Fibroblast of skin of right quadriceps (primary cell): ENCODE results near the gene SLC22A4.

Experiments used
- DNase-seq: peaks from one replicate; pipeline ENCODE4 v3.0.0-alpha.2; 2013

The SLC22A4 gene

GRCh38 chr5:132262882-132263547 is 31.2 kb upstream of the SLC22A4 start:
- DNase-seq = no peak

DNA sequence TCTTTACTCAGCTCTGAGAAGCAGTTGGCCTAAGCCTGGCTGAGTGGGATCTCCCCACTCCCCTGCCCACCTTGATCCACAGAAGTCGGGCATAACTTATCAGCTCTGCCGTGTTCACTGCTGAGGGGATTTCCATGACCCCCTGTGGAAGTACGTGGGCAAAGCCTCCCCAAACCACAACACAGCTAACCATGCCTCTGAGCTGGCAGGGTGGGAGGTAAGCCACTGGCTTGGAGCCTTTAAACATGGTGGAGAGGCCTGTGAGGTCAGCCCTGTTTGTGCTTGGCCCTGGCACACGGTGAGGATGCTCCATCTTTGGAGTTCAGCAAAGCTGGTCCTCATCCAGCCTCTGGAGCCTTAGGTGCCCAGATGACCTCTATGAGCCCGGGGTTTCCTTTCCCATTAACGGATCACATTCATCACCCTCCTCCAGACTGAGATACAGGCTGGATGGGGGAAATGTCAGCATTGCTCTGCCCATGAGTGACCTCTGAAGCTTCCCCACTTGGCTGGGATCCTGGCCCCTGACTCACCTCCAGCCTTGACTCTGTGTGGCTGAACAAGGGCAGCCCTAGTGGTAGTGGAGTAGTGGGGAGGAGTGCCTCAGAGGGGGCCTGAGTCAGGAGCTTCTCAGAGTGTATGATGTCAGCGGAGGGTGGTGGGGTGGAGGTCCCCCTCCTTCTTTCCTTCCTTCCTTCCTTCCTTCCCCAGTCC is 30.5 kb upstream of the SLC22A4 start:
- DNase-seq = peak; percentile 83

DNA sequence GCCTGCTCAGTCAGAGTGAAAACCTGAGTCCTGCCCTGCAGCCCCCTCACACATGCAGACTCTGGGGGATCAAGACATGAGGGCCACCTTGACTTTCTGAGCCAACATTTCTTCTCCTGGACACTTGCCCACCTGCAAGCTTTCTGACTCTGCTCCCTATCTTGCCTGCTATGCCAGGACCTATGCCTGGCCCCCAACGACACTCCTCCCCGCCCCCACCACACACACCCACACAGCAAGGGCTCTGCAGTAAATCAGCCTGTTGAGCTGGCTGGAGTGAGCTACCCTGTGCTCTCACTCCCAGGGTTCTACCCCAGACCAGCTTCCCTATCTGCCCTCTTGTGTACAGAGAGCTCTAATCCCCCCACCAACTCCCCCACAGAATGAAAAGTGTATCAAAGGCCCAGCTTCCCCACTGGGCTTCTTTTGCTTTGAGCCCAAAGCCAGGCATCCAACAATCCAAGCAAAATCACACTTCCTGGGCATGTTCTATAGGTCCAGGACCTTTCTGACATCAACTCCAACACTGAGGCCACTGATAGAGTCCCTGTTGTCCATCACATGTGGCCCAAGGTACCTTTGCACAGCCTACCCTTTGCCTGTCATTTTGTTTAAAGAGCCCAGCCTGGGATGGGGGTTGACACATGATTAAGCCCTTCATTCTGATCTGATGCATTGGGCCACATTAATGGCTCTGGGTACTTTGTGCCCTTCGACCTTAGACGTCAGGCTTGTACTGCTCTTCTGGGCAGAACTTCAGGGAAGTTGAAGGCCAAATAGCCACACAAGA is 29.5 kb upstream of the SLC22A4 start:
- DNase-seq = no peak

DNA sequence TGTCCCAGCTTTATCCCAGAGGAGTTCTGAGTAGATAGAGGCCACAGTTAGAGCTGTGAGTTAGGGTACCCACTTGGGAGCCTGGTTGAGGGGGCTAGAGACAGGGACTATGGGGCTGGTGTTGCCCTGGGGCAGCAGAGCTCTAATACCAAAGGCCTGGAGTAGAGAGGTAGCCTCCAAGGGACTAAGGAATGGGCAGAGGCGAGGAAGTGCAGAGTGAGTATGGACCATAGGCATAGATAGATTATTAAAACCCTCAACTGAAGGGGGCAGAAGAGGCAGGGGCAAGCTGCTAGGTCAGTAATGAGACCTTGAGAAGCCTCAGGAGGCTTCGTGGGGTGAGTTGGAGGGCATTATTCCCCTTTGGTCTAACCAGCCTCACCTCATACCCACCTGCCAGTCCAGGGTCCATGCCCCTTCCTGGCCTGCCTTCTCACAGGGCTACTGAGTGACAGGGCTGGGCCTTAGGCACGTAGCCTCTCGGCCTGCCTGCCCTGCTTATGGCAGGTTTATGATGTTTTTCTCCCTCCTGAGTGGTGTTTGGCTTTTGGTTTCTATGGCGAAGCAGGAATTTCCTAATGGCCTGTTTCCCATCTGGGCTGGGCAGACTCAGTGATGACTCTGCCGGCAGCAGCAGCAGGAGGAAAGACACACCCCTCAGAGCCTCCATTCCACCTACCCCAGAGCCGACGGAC is 28.7 kb upstream of the SLC22A4 start:
- peak; percentile 95 for DNase-seq

- no peak for DNase-seq
Measured at GRCh38 chr5:132266031-132266835, 28.0 kb upstream of the SLC22A4 start.

DNA sequence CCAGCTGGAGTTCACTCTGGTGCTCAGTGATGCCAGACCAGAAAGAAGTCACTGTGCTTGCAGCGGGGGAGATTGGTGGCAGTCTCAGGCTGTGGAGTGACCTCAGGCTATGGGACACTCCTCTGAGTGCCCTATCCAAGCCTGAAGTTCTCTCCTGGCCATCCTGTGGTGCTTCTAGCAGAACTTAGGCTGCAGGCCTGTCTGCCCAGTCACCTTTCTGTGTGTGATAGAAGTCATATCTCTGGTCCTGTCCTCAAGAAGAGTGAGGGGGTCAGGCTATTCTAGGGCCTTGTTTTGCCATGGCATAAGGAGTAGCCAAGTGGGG is 27.4 kb upstream of the SLC22A4 start:
- DNase-seq = no peak

DNA sequence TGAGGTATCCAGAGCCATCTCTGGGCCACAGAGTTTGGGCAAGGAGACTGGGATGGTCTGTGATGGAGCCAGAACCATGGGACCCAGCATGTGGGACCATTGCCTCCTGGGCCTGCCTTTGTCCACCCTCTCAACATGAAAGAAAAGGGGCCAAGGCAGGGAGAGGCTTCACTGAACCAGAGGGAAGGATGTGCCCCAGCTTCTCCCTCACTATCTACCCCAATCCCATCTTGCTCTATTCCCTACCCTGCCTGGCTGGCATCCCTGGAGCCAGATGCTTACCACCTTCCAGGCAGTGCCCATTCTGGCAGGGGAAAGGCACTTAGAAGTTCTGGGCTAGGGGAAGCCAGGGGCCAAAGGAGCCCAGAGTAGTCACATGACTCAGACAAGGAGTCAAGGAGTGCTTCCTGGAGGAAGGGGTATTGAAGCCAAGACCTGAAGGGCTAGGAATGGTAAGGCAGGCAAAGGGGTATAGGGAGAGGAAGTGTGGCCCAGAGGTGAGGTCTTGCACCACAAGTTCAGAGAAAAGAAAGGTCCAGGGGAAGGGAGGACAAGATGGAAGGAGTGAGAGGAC is 26.9 kb upstream of the SLC22A4 start:
- DNase-seq = no peak

DNA sequence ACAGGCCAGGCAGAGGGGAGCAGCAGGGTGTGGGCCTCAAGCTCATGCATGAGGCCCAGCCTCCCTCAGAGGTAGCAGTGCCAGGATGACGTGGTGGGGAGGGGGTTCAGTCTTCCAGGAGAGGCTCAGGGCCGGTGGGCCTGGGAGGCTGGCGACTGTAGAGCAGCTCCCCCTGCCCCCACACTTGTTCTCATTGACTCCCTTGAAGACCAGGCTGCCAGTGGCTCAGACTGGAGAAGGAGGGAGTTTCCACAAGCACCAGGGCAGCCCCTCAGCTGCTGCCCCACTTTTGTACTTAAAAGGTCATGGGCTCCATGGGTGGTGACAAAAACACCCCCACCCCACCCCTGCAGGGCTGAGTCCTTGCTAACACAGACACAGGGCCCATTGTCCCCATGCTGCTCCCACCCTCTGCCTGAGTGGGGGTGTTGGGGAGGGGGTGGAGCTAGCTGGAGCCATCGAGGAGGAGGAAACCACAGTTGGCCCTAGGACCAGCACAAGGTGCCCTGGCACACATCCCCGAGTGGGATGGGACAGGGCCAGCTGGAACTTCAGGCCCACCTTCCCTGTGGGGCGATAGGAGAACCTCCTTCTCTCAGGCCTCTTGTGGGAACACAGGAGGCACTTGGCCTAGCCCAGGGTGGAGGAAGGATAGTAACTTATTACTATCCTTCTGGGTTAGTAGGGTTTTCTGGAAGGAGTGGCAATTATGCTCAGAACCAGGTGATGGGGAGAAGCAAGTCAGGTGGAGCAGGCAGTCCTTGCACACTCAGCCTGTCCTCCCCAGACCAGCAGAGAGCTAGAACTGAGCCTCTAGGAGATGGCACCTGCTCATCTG is 26.0 kb upstream of the SLC22A4 start:
- no peak for DNase-seq

DNA sequence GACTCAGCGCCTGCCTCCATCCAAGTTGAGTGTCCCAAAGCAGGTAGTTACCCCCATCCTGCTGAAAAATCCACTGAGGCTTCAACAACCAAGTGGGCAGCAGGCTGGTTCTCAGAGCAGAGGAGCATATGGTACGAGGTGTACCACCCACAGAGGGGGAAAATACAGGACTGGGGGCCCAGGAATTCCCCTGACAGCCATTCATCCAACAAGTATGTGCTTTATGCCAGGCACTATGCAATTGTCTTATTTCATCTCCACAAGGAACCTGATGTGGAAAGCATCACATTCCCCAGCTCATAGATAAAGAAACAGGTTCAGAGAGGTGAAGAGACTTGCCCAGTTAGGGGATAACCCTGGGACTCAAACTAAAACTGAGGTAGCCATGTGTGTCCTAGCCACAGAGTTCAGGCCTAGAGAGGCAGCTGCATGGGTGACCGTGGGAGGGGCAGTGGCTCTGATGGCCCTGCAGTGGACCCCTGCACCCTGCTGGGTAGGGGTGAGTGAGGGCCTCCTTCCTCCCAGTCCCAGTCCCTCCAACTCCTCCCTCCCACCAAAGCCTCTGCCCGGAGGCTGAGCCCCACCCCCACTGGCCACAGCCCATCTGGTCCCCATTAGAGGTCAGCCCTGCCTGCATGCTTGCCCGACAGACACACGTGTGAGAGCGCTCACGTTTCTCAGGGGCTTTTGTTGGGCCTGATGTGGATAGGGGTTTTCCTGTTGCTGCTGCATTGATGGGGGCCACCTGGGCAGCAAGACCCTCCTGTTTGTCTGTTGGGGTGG is 25.2 kb upstream of the SLC22A4 start:
- peak; percentile 80 for DNase-seq

GRCh38 chr5:132269635-132270334 is 24.4 kb upstream of the SLC22A4 start:
- DNase-seq = no peak

GRCh38 chr5:132270335-132270665 is 23.9 kb upstream of the SLC22A4 start:
- no peak for DNase-seq

- no peak for DNase-seq
Measured at GRCh38 chr5:132270706-132271105, 23.5 kb upstream of the SLC22A4 start.

- no peak for DNase-seq
Measured at GRCh38 chr5:132271251-132272246, 22.6 kb upstream of the SLC22A4 start.

- peak; percentile 58 for DNase-seq
Measured at GRCh38 chr5:132272311-132273210, 21.6 kb upstream of the SLC22A4 start.

- DNase-seq = no peak
Measured at GRCh38 chr5:132273631-132274030, 20.6 kb upstream of the SLC22A4 start.

- DNase-seq = no peak
Measured at GRCh38 chr5:132274050-132274792, 20.0 kb upstream of the SLC22A4 start.
